ENCODE measurements around the gene KDM6B. TPM values are rescaled to one million over a fixed set of nuclear protein-coding genes. Genes with fewer than 3 reads are reported as not detected.

The KDM6B gene
- total RNA-seq, 2 experiments from 2014 or later, result 20.9 to 23.7 TPM

DNA sequence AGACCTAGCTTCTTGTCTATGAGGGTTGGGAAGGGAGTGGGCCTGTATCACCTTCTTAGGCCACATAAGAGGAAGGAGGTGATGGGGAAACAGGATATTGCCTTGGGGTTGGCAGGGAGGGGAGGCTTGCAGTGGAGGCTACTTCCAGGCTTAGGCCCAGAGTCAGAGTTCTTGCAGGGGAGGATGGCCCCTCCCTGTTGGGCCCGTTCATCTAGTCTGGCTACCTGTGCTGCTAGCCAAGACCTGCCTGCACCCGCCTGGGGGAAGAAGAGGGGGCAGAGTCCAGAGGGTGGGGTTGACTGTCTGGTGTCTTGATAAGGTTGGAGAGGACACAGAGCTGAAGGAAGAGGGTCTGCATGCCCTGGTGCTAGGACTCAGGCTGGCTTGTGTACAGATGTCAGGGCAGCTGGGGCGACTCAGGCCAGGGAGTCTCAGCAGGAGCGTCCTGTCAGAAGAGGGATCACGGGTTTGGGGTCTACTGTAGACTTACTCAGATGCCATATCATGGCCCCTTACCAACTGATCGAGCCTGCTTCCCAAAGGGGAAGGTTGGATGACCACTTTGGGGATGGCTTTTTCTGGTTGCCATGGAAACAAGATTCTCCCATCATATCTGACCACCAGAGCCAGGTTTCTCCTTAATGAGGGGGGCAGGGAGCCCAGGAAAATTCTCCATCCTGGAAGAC is 5.3 kb downstream of the KDM6B start:
- H3K36me3 Mint-ChIP-seq (ENCODE audit: low read depth), result peaks cover 15% of the 10 kb centered on the region
- no peaks in the 10 kb centered on the region for H3K9me3 Mint-ChIP-seq
- H3K4me1 Mint-ChIP-seq, result peaks cover 56% of the 10 kb centered on the region
- CTCF ChIA-PET, result interaction anchor here (0.8 to 0.9 kb wide), 2 partner anchors 14 to 18 kb away, joined by 3 read pairs; partner anchors contain the start of gene NAA38
- H3K27ac Mint-ChIP-seq, result no peak overlapping the region
- POLR2A ChIA-PET, result interaction anchor here (6.4 kb wide), 1 partner anchor 11 kb away, joined by 30 read pairs; no protein-coding TSS in a partner anchor
- no peak overlapping the region for H3K4me3 Mint-ChIP-seq
- DNase-seq, result no peak
- H3K27me3 Mint-ChIP-seq, result no peaks in the 10 kb centered on the region

DNA sequence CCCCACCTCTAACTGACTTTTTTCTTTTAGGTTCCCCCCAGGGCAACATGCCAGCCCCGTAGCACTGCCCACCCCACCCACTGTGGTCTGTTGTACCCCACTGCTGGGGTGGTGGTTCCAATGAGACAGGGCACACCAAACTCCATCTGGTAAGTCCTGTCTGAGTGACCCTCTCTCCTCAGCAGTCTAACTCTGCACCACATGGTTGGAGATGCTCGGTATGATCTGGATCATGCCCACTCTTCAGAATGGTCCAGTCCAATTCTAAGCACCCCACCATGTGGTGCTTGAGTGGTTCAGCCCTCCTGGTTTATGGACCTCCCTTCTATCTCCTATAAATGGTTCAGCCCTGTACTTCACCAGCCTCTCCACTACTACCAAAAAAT is 5.9 kb downstream of the KDM6B start:
- peaks cover 15% of the 10 kb centered on the region for H3K36me3 Mint-ChIP-seq (ENCODE audit: low read depth)
- H3K9me3 Mint-ChIP-seq, result no peaks in the 10 kb centered on the region
- H3K27me3 Mint-ChIP-seq, result no peaks in the 10 kb centered on the region
- DNase-seq, result no peak
- ChIA-PET CTCF (interaction anchor here (3.2 to 4.2 kb wide), 2 partner anchors 11 to 17 kb away, joined by 14 to 18 read pairs; partner anchors contain the start of gene NAA38), POLR2A (no interaction called here)
- H3K4me3 Mint-ChIP-seq, result no peak overlapping the region
- peaks cover 57% of the 10 kb centered on the region for H3K4me1 Mint-ChIP-seq
- H3K27ac Mint-ChIP-seq, result no peak overlapping the region

DNA sequence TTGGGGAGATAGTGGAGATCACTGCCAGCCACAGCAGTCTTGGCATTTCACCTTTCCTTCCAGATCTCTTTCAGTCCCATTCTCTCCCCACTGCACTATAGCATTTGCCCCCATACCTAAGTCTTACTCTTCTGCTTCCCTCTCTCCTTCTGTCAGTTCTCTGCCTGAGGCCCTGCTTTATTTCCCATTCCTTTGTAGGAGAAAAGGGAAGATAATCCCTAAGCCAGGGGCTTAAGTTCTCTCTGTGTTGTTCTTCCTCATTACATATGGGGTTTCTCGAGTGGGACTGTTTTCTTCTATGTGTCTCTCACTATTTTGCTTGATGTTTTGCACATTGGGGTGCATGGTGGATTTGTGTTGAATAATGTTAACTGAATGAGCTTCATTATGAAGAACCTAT is 6.4 kb downstream of the KDM6B start:
- no peaks in the 10 kb centered on the region for H3K9me3 Mint-ChIP-seq
- ChIA-PET CTCF (interaction anchor here (0.8 to 4.2 kb wide), 3 partner anchors 10 to 153 kb away, joined by 3 to 18 read pairs (median 14); partner anchors contain the start of genes NAA38 and TP53), POLR2A (interaction anchor here (1.2 to 3.6 kb wide), 3 partner anchors 11 to 16 kb away, joined by 3 to 24 read pairs (median 6); partner anchors contain the start of genes CYB5D1 and NAA38)
- peaks cover 60% of the 10 kb centered on the region for H3K4me1 Mint-ChIP-seq
- DNase-seq, result no peak
- H3K4me3 Mint-ChIP-seq, result peak overlapping the region; percentile 97
- peaks cover 15% of the 10 kb centered on the region for H3K36me3 Mint-ChIP-seq (ENCODE audit: low read depth)
- no peaks in the 10 kb centered on the region for H3K27me3 Mint-ChIP-seq
- H3K27ac Mint-ChIP-seq, result no peak overlapping the region

DNA sequence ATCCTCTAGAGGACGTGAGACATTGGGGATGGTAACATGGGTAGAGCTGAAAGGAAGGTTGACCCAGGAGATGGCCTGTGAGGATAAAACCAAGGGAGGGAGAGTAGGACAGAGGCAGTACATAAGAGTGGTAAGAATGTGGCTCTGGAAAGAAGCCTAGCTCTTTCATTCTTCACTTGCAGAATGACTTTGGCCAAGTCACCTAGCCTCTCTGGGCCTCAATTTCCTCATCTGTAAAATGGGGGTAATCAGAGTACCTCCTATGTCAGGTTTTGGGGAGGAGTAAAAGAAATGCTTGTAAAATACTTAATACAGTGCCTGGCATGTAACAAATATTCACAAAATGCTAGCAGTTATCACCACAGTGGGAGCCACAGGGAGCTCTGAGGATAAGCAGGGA is 6.9 kb downstream of the KDM6B start:
- Mint-ChIP-seq H3K4me1 (peaks cover 63% of the 10 kb centered on the region), H3K9me3 (no peaks in the 10 kb centered on the region), H3K27ac (peak overlapping the region; percentile 86), H3K36me3 (ENCODE audit: low read depth) (peaks cover 15% of the 10 kb centered on the region), H3K4me3 (peak overlapping the region; percentile 97), H3K27me3 (no peaks in the 10 kb centered on the region)
- POLR2A ChIA-PET, result interaction anchor here (1.2 to 3.6 kb wide), 3 partner anchors 10 to 16 kb away, joined by 3 to 24 read pairs (median 6); partner anchors contain the start of genes CYB5D1 and NAA38
- CTCF ChIA-PET, result interaction anchor here (0.6 to 4.2 kb wide), 5 partner anchors 10 to 154 kb away, joined by 3 to 18 read pairs (median 4); partner anchors contain the start of genes NAA38 and TP53
- DNase-seq, result no peak

DNA sequence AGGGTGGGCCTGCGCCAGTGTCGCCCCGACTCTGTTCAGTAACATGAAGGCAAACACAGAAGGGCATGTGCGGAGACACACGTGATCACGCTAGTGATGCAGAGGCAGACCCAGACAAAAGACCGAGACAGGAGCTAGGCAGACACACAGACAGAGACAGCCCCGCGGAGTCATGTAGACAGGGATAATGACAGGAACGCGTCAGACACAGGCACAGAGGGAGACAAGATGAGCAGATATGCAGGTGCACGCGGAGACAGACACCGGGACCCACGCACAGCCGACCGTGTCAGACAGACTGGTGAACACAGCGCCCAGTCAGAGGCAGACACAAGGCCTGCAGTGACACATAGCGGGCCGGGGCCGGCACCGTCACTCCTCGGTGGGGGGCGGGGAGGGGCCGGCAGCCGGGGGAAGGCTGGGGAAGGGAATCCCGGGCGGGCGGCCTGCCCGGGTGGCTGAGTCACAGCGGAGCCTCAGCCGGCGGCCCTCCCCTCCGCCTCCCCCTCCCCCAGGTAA is 7.4 kb downstream of the KDM6B start:
- H3K4me3 Mint-ChIP-seq, result peak overlapping the region; percentile 97
- H3K4me1 Mint-ChIP-seq, result peaks cover 57% of the 10 kb centered on the region
- peaks cover 15% of the 10 kb centered on the region for H3K36me3 Mint-ChIP-seq (ENCODE audit: low read depth)
- no peaks in the 10 kb centered on the region for H3K9me3 Mint-ChIP-seq
- ChIA-PET CTCF (interaction anchor here (0.6 to 4.2 kb wide), 5 partner anchors 9 to 278 kb away, joined by 3 to 18 read pairs (median 4); partner anchors contain the start of gene NAA38), POLR2A (interaction anchor here (1.0 to 5.2 kb wide), 6 partner anchors 10 to 512 kb away, joined by 3 to 38 read pairs (median 4); partner anchors contain the start of genes CYB5D1, NAA38, NEURL4 and TP53)
- peak overlapping the region; percentile 86 for H3K27ac Mint-ChIP-seq
- no peaks in the 10 kb centered on the region for H3K27me3 Mint-ChIP-seq
- peak; percentile 80 for DNase-seq

DNA sequence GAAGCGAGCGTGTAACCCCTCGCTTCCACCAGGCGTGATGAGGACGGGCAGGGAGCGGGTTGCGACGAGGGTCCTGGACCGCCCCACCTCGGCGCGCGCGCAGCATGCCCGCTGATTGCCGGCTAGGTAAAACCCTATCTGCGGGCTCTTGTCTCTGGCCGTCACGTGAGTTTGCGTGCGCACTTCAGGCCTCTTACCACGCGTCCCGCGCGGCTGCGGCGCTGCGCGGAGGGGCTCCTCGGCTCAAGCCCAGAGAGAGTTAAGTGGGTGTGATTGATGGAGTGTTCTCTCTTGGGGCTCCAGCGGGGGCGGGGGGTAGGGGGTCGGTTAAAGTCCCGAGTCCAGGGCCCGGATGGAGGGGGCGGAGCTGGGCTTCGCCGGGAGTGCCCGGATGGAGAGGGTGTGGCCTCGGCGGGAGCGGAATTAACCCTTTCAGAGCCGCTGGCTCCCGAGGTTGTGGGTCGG is 7.9 kb downstream of the KDM6B start:
- Mint-ChIP-seq H3K9me3 (no peaks in the 10 kb centered on the region), H3K27me3 (no peaks in the 10 kb centered on the region), H3K36me3 (ENCODE audit: low read depth) (peaks cover 15% of the 10 kb centered on the region), H3K4me1 (peaks cover 54% of the 10 kb centered on the region), H3K27ac (peak overlapping the region; percentile 97), H3K4me3 (peak overlapping the region; percentile 97)
- peak; percentile 85 for DNase-seq
- ChIA-PET POLR2A (interaction anchor here (1.0 to 5.2 kb wide), 8 partner anchors 9 to 512 kb away, joined by 3 to 38 read pairs (median 4); partner anchors contain the start of genes CYB5D1, NAA38, NEURL4 and TP53), CTCF (interaction anchor here (1.0 to 4.2 kb wide), 4 partner anchors 9 to 277 kb away, joined by 4 to 18 read pairs (median 9); partner anchors contain the start of gene NAA38)

- Mint-ChIP-seq H3K9me3 (no peaks in the 10 kb centered on the region), H3K27me3 (no peaks in the 10 kb centered on the region), H3K4me1 (peaks cover 47% of the 10 kb centered on the region), H3K27ac (peak overlapping the region; percentile 97), H3K36me3 (ENCODE audit: low read depth) (peaks cover 15% of the 10 kb centered on the region), H3K4me3 (peak overlapping the region; percentile 97)
- ChIA-PET CTCF (interaction anchor here (1.0 to 4.2 kb wide), 4 partner anchors 8 to 276 kb away, joined by 3 to 18 read pairs (median 9); partner anchors contain the start of gene NAA38), POLR2A (interaction anchor here (1.0 to 5.2 kb wide), 13 partner anchors 7 to 513 kb away, joined by 3 to 38 read pairs (median 4); partner anchors contain the start of genes CYB5D1, KDM6B, MPDU1 and NAA38)
- DNase-seq, result peak; percentile 85
Observed at GRCh38 chr17:7842380-7843256, 8.6 kb downstream of the KDM6B start.

DNA sequence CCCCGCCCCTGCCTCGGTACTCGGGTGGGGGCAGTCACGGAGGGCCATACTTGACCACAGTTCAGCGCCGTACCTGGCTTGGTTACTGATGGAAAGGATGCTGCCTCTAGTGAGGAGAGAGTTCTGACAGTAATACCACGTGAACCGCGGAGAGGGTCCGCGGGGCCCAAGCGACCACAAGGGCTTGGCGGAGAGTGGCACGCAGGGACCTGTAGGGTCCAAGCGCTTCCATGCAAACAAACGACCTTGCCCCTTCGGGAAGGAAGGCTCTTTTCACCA is 9.2 kb downstream of the KDM6B start:
- peak overlapping the region; percentile 97 for H3K4me3 Mint-ChIP-seq
- H3K4me1 Mint-ChIP-seq, result peaks cover 45% of the 10 kb centered on the region
- no peak for DNase-seq
- ChIA-PET CTCF (interaction anchor here (0.6 to 4.2 kb wide), 3 partner anchors 14 to 407 kb away, joined by 3 to 18 read pairs (median 3); partner anchors contain the start of gene NAA38), POLR2A (interaction anchor here (0.9 to 5.2 kb wide), 12 partner anchors 8 to 321 kb away, joined by 3 to 38 read pairs (median 4); partner anchors contain the start of genes CHD3, CYB5D1, KDM6B and MPDU1)
- peak overlapping the region; percentile 97 for H3K27ac Mint-ChIP-seq
- no peaks in the 10 kb centered on the region for H3K27me3 Mint-ChIP-seq
- peaks cover 15% of the 10 kb centered on the region for H3K36me3 Mint-ChIP-seq (ENCODE audit: low read depth)
- H3K9me3 Mint-ChIP-seq, result no peaks in the 10 kb centered on the region

- no peaks in the 10 kb centered on the region for H3K27me3 Mint-ChIP-seq
- H3K27ac Mint-ChIP-seq, result peak overlapping the region; percentile 97
- peak; percentile 86 for DNase-seq
- peaks cover 42% of the 10 kb centered on the region for H3K4me1 Mint-ChIP-seq
- H3K36me3 Mint-ChIP-seq (ENCODE audit: low read depth), result peaks cover 15% of the 10 kb centered on the region
- ChIA-PET POLR2A (interaction anchor here (0.9 to 5.2 kb wide), 13 partner anchors 8 to 320 kb away, joined by 3 to 38 read pairs (median 5); partner anchors contain the start of genes CHD3, CYB5D1, KDM6B and MPDU1), CTCF (interaction anchor here (0.6 to 4.2 kb wide), 3 partner anchors 13 to 408 kb away, joined by 3 to 18 read pairs (median 3); partner anchors contain the start of gene NAA38)
- H3K9me3 Mint-ChIP-seq, result no peaks in the 10 kb centered on the region
- H3K4me3 Mint-ChIP-seq, result peak overlapping the region; percentile 97
Observed at GRCh38 chr17:7843536-7844291, 9.7 kb downstream of the KDM6B start.

GRCh38 chr17:7844292-7845154 is 10.5 kb downstream of the KDM6B start:
- peak overlapping the region; percentile 97 for H3K4me3 Mint-ChIP-seq
- peaks cover 35% of the 10 kb centered on the region for H3K4me1 Mint-ChIP-seq
- no peaks in the 10 kb centered on the region for H3K9me3 Mint-ChIP-seq
- ChIA-PET CTCF (interaction anchor here (0.6 to 1.7 kb wide), 9 partner anchors 9 to 217 kb away, joined by 3 to 19 read pairs (median 4); partner anchors contain the start of gene NAA38), POLR2A (interaction anchor here (0.8 to 5.2 kb wide), 9 partner anchors 9 to 217 kb away, joined by 3 to 38 read pairs (median 8); partner anchors contain the start of genes CHD3, CYB5D1, NAA38 and RNF227)
- peaks cover 15% of the 10 kb centered on the region for H3K36me3 Mint-ChIP-seq (ENCODE audit: low read depth)
- DNase-seq, result peak; percentile 89
- no peaks in the 10 kb centered on the region for H3K27me3 Mint-ChIP-seq
- H3K27ac Mint-ChIP-seq, result peak overlapping the region; percentile 97

Measured in activated CD4-positive, alpha-beta memory T cell treated with anti-CD3 and anti-CD28 coated beads, Interleukin-2, amount 10 ng/mL, durations not matched to agents 7 days and 5 days (primary cell).